ENCODE data around the gene IL25. TPM values are rescaled to one million over a fixed set of nuclear protein-coding genes. Genes with fewer than 3 reads are reported as not detected.
"Not testable (repeated sequence)": the region's sequence is repeated elsewhere in the genome, so short reads cannot be mapped to it uniquely, and the experiment has no call there.

Gene IL25
- polyA plus RNA-seq, 1 experiment: not detected

- ChIA-PET POLR2A (no interaction called here), CTCF (interaction anchor here (0.6 kb wide), 1 partner anchor 38 kb away, joined by 3 read pairs; no protein-coding TSS in a partner anchor)
Measured at GRCh38 chr14:23418021-23418420, 45.4 kb downstream of the IL25 start.

DNA sequence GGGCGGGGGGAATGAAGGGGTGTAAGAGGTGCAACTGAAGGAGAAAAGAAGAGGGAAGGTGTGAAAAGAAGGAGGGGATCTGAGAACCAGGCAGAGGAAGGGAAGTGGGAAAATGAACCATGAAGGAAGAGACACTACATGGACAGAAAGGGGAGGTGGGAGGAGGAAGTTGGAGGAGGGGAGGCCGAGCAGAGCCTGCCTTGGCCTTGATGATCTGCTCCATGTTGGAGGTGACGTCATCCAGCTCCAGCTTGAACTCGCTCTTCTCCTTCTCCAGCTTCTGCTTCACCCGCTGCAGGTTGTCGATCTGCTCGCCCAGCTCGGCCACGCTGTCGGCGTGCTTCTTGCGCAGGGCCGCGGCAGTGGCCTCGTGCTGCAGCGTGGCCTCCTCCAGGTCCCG is 47.0 kb downstream of the IL25 start:
- POLR2A ChIA-PET: not testable (repeated sequence)

More at GRCh38 chr14:23418021-23418420, 45.4 kb downstream of the IL25 start:
- no peak for DNase-seq (ENCODE audit: low read depth)
- Histone ChIP-seq H3K27me3 (ENCODE audit: control insufficient read depth, insufficient read depth, low read length) (peaks cover 7% of the 10 kb centered on the region; the same call in 1 of the 2 replicates), H3K36me3 (ENCODE audit: control insufficient read depth, insufficient read depth, low read length) (no peaks in the 10 kb centered on the region), H3K4me3 (ENCODE audit: low read depth, low read length) (no peak overlapping the region)
- TF ChIP-seq CTCF (IDR thresholded peaks at IDR 0.05; ENCODE audit: insufficient read depth, low read depth, low read length): no peak

DNA sequence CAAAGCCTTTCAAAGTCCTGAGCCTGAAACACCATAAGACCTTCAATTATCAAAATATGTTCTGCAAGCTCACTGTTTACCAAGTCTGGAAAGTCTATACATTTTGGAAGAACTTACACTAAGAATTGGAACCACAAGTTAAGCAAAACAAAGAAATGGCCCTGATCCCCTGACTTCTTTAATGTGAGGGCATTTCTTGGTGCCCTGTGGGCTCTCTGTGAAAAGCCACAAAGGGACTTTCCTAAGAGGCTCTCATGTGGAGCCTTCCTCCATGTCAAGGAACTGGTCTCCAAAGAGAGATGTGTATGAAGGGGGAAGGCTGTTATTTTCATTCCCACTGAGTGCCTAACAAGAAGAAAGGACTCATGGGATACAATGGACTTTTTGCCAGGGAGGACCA is 49.0 kb downstream of the IL25 start:
- CTCF ChIA-PET: no interaction called here
- no peak overlapping the region for H3K4me3 ChIP-seq (ENCODE audit: low read depth, low read length)
- POLR2A ChIA-PET: no interaction called here
- no peaks in the 10 kb centered on the region for H3K36me3 ChIP-seq (ENCODE audit: control insufficient read depth, insufficient read depth, low read length)
- no peak for TF ChIP-seq CTCF (IDR thresholded peaks at IDR 0.05; ENCODE audit: insufficient read depth, low read depth, low read length)
- no peak for DNase-seq (ENCODE audit: low read depth)
- H3K27me3 ChIP-seq (ENCODE audit: control insufficient read depth, insufficient read depth, low read length): peaks cover 7% of the 10 kb centered on the region; the same call in 1 of the 2 replicates

More for the DNA sequence above, 47.0 kb downstream of the IL25 start:
- H3K4me3 ChIP-seq (ENCODE audit: low read depth, low read length); CTCF ChIA-PET; DNase-seq (ENCODE audit: low read depth); H3K36me3 ChIP-seq (ENCODE audit: control insufficient read depth, insufficient read depth, low read length); H3K27me3 ChIP-seq (ENCODE audit: control insufficient read depth, insufficient read depth, low read length): not testable (repeated sequence)

DNA sequence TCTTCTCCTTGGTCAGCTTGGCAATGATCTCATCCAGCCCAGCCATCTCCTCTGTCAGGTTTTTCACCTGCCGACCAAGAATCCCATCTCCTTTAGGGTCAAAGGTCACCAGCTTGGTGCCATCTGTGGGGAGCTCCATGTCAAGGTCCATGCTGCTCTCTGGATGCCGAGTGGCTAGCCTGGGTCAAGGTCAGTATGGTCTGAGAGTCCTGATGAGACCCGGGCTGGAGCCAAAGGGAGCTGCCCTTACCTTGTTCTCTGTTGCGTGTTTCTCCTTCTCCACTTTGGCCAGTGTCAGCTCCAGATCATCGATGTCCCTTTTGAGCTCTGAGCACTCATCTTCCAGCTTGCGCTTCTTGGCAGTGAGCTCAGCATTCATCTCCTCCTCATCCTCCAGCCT is 51.0 kb downstream of the IL25 start:
- no peak for TF ChIP-seq CTCF (IDR thresholded peaks at IDR 0.05; ENCODE audit: insufficient read depth, low read depth, low read length)
- POLR2A ChIA-PET: interaction anchor here (0.5 kb wide), 1 partner anchor 97 kb away, joined by 3 read pairs; no protein-coding TSS in a partner anchor
- H3K36me3 ChIP-seq (ENCODE audit: control insufficient read depth, insufficient read depth, low read length): no peaks in the 10 kb centered on the region
- peaks cover 7% of the 10 kb centered on the region; the same call in 1 of the 2 replicates for H3K27me3 ChIP-seq (ENCODE audit: control insufficient read depth, insufficient read depth, low read length)
- CTCF ChIA-PET: interaction anchor here (0.7 kb wide), 1 partner anchor 518 kb away, joined by 3 read pairs; no protein-coding TSS in a partner anchor
- DNase-seq (ENCODE audit: low read depth): no peak
- H3K4me3 ChIP-seq (ENCODE audit: low read depth, low read length): no peak overlapping the region

DNA sequence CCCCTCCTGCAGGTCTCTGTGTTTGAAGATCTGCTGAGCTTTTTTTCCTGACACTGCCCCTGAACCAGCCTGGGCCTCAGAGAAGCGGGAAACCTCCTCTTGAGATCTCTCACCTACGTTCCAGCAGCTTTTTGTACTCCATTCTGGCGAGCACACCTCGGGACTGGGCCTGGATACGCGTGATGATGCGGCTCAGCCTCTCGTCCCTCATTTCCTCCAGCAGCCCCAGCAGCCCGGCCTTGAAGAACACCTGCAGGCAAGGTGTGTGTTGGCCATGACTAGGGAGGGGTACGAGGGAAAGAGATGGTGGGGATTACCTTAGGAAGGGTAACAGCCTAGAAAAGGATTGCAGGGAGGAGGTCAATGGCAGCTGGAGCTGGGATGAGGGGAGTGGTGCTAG is 52.6 kb downstream of the IL25 start:
- no peak for TF ChIP-seq CTCF (IDR thresholded peaks at IDR 0.05; ENCODE audit: insufficient read depth, low read depth, low read length)

DNA sequence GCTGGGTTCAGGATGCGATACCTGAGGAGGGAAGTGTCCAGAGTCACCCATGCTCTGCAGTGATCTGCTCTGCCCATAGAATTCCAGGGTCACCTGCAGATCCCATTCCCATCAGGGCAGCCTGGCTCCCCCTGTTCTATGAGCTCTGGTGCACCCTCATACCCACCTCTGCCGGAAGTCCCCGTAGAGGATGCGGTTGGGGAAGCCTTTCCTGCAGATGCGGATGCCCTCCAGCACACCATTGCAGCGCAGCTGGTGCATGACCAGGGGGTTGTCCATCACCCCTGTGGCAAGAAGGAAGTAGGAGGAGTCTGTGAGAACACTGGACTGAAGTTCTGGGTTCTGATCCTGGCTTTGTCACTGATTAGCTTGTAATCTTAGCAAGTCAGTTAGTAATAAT is 53.2 kb downstream of the IL25 start:
- H3K36me3 ChIP-seq (ENCODE audit: control insufficient read depth, insufficient read depth, low read length); CTCF ChIA-PET; H3K4me3 ChIP-seq (ENCODE audit: low read depth, low read length); POLR2A ChIA-PET; DNase-seq (ENCODE audit: low read depth); H3K27me3 ChIP-seq (ENCODE audit: control insufficient read depth, insufficient read depth, low read length): not testable (repeated sequence)

More for the DNA sequence above, 52.6 kb downstream of the IL25 start:
- Histone ChIP-seq H3K36me3 (ENCODE audit: control insufficient read depth, insufficient read depth, low read length) (no peaks in the 10 kb centered on the region), H3K4me3 (ENCODE audit: low read depth, low read length) (no peak overlapping the region), H3K27me3 (ENCODE audit: control insufficient read depth, insufficient read depth, low read length) (peaks cover 5% of the 10 kb centered on the region; the same call in 1 of the 2 replicates)
- POLR2A ChIA-PET: no interaction called here
- CTCF ChIA-PET: no interaction called here
- DNase-seq (ENCODE audit: low read depth): no peak

Small RNA genes lying within 50 kb of the gene (small RNA-seq; reads per million reads assigned to genes)
- gene MIR208A (ENCODE audit: insufficient read length, low read depth, low replicate concordance): not detected
- 0.84 reads per million for gene MIR208B (ENCODE audit: insufficient read length, low read depth, low replicate concordance)

Other genes with a start within 250 kb of the IL25 start
- 2.8 and 4.6 TPM in 2 replicates for gene SLC7A8, start 189.1 kb upstream of the IL25 start, polyA plus RNA-seq (2011; rRNA removed)
- not detected in 2 replicates for gene RNF212B, start 134.9 kb upstream of the IL25 start, polyA plus RNA-seq (2011; rRNA removed)
- 11.9 and 16.0 TPM in 2 replicates for gene HOMEZ, start 86.7 kb upstream of the IL25 start, polyA plus RNA-seq (2011; rRNA removed)
- 2.5 and 2.8 TPM in 2 replicates for gene PPP1R3E, start 70.0 kb upstream of the IL25 start, polyA plus RNA-seq (2011; rRNA removed)
- 26.5 and 27.9 TPM in 2 replicates for gene BCL2L2, start 66.0 kb upstream of the IL25 start, polyA plus RNA-seq (2011; rRNA removed)
- gene PABPN1, start 51.4 kb upstream of the IL25 start, polyA plus RNA-seq (2011; rRNA removed): 119 and 143 TPM in 2 replicates
- 9.0 and 14.0 TPM in 2 replicates for gene SLC22A17, start 19.9 kb upstream of the IL25 start, polyA plus RNA-seq (2011; rRNA removed)
- 1.5 and 2.7 TPM in 2 replicates for gene EFS, start 7.6 kb upstream of the IL25 start, polyA plus RNA-seq (2011; rRNA removed)
- gene CMTM5, start 4.2 kb downstream of the IL25 start, polyA plus RNA-seq (2011; rRNA removed): not detected in 2 replicates
- not detected in 2 replicates for gene MYH6, start 35.5 kb downstream of the IL25 start, polyA plus RNA-seq (2011; rRNA removed)
- not detected in 2 replicates for gene MYH7, start 62.9 kb downstream of the IL25 start, polyA plus RNA-seq (2011; rRNA removed)
- gene NGDN, start 96.9 kb downstream of the IL25 start, polyA plus RNA-seq (2011; rRNA removed): 34.5 and 51.3 TPM in 2 replicates
- gene ZFHX2, start 179.0 kb downstream of the IL25 start, polyA plus RNA-seq (2011; rRNA removed): 0.28 and 0.32 TPM in 2 replicates
- 8.1 and 14.2 TPM in 2 replicates for gene THTPA, start 183.5 kb downstream of the IL25 start, polyA plus RNA-seq (2011; rRNA removed)
- 33.3 and 54.5 TPM in 2 replicates for gene AP1G2, start 195.0 kb downstream of the IL25 start, polyA plus RNA-seq (2011; rRNA removed)
- not detected in 2 replicates for gene JPH4, start 206.0 kb downstream of the IL25 start, polyA plus RNA-seq (2011; rRNA removed)

All from BJ (cell line).